OCI-LY3 (cell line): ENCODE results near the gene RBBP8NL.

Experiments
- H2AFZ ChIP-seq: fragments of 200-600, 300-600 bp; shearing (Covaris generic); 2 replicates; pipeline ENCODE4 v1.6.0; 2014; ENCODE audit warnings: antibody characterized with exemption, low read depth, low read length
- H3K27ac ChIP-seq: fragments of 200-600, 300-600 bp; sonication (generic); 2 replicates; pipeline ENCODE4 v1.5.1; 2014; ENCODE audit warnings: mild to moderate bottlenecking, low read length, moderate library complexity, mixed read lengths
- H3K27me3 ChIP-seq: fragments of 200-600, 300-600 bp; sonication (generic); 2 replicates; pipeline ENCODE4 v1.6.1; 2014; ENCODE audit warnings: low read depth, low read length, mixed read lengths
- H3K36me3 ChIP-seq: fragments of 200-600, 300-600 bp; sonication (generic); replicated peaks from 2 replicates; pipeline ENCODE3; 2014; ENCODE audit warnings: low read depth, low read length, mixed read lengths
- H3K4me1 ChIP-seq: fragments of 300-600, 200-600 bp; sonication (generic); 2 replicates; pipeline ENCODE4 v1.6.1; 2014; ENCODE audit warnings: low read length, mixed read lengths
- H3K4me2 ChIP-seq: fragments of 200-600, 300-600 bp; sonication (generic); 2 replicates; pipeline ENCODE4 v1.6.1; 2014; ENCODE audit warnings: low read length, mixed read lengths
- H3K4me3 ChIP-seq: fragments of 300-600, 200-600 bp; sonication (generic); 2 replicates; pipeline ENCODE4 v1.5.1; 2014; ENCODE audit warnings: antibody characterized with exemption, mild to moderate bottlenecking, low read length, moderate library complexity
- H3K79me2 ChIP-seq: fragments of 300-600, 200-600 bp; shearing (Covaris generic); 2 replicates; pipeline ENCODE4 v1.6.1; 2014; ENCODE audit warnings: mild to moderate bottlenecking, low read length, mixed read lengths
- H3K9ac ChIP-seq: fragments of 300-600, 200-600 bp; shearing (Covaris generic); 2 replicates; pipeline ENCODE4 v1.6.0; 2014; ENCODE audit warnings: mild to moderate bottlenecking, low read length, moderate library complexity
- H3K9me3 ChIP-seq: fragments of 200-600, 300-600 bp; shearing (Covaris generic); 2 replicates; pipeline ENCODE4 v1.6.1; 2014; ENCODE audit warnings: low read length, mixed read lengths; ENCODE audit not compliant: insufficient read depth
- H4K20me1 ChIP-seq: fragments of 200-600, 300-600 bp; sonication (generic); 2 replicates; pipeline ENCODE4 v1.6.1; 2016; ENCODE audit warnings: low read length, mixed read lengths; ENCODE audit not compliant: insufficient read depth
- EZH2phosphoT487 ChIP-seq: fragments of 200-600 bp; shearing (Covaris generic); IDR thresholded peaks from 2 replicates; pipeline ENCODE4 v1.6.1; 2018; ENCODE audit warnings: antibody characterized with exemption, mixed run types, low read depth
- TF ChIP-seq, protein P1 (sequence below): fragments of 200-600, 300-600 bp; sonication (generic); IDR thresholded peaks from 2 replicates; pipeline ENCODE4 v1.5.1; 2014; ENCODE audit warnings: antibody characterized with exemption, low read length, low read depth

Gene RBBP8NL

DNA sequence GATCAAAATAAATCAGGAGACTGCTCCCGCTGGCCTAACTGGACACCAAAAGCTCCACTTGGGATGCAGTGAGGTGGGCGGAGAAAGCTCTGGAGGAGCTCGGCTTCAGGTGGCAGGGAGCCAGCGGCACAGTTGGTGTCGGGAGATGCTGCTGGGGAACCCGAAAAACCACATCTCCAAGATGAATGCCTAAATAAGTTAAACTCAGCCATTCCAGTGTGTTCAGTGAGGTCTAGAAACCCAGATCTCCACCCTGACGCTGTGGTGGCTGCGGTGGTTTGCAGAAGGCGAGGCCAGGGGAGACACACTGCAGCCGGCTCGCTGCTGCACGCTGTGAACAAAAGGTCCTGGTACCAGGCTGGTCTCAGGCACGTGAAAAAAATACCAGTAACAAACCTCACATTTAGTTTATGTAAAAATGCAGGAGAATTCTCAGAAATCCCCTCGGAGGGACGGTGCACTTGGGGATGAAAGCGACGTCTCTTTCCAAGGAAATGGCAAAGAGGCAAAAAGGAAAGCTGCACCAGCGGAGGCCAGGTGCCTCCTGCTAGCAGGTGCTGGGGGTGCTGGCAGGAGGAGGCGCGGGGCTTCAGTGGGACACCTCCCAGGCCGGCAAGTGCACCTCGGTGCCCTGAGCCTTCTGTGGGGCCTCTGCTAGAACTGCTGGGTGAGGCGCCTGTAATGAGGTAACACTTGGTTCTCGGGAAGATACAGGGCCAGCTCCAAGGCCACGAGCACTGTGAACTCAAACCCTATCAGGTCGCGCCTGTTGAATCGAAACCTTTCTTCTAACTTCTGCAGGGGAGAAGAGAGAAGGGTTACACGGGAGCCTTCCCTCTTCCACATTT lies 36.8 kb downstream of the RBBP8NL start:
- TF ChIP-seq EZH2phosphoT487 = no peak
- TF ChIP-seq, protein P1, sequence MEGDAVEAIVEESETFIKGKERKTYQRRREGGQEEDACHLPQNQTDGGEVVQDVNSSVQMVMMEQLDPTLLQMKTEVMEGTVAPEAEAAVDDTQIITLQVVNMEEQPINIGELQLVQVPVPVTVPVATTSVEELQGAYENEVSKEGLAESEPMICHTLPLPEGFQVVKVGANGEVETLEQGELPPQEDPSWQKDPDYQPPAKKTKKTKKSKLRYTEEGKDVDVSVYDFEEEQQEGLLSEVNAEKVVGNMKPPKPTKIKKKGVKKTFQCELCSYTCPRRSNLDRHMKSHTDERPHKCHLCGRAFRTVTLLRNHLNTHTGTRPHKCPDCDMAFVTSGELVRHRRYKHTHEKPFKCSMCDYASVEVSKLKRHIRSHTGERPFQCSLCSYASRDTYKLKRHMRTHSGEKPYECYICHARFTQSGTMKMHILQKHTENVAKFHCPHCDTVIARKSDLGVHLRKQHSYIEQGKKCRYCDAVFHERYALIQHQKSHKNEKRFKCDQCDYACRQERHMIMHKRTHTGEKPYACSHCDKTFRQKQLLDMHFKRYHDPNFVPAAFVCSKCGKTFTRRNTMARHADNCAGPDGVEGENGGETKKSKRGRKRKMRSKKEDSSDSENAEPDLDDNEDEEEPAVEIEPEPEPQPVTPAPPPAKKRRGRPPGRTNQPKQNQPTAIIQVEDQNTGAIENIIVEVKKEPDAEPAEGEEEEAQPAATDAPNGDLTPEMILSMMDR = no peak
- H3K36me3 ChIP-seq = peaks cover 30% of the 10 kb centered on the region
- no peak overlapping the region for H3K27ac ChIP-seq
- no peaks in the 10 kb centered on the region for H3K9me3 ChIP-seq
- no peak overlapping the region for H3K4me2 ChIP-seq
- H2AFZ ChIP-seq = no peak overlapping the region
- H3K9ac ChIP-seq = no peak overlapping the region
- peaks cover 41% of the 10 kb centered on the region for H3K79me2 ChIP-seq
- peaks cover 13% of the 10 kb centered on the region for H3K4me1 ChIP-seq
- H3K27me3 ChIP-seq = no peaks in the 10 kb centered on the region
- H3K4me3 ChIP-seq = no peak overlapping the region
- peaks cover 17% of the 10 kb centered on the region; the same call in 1 of the 2 replicates for H4K20me1 ChIP-seq

DNA sequence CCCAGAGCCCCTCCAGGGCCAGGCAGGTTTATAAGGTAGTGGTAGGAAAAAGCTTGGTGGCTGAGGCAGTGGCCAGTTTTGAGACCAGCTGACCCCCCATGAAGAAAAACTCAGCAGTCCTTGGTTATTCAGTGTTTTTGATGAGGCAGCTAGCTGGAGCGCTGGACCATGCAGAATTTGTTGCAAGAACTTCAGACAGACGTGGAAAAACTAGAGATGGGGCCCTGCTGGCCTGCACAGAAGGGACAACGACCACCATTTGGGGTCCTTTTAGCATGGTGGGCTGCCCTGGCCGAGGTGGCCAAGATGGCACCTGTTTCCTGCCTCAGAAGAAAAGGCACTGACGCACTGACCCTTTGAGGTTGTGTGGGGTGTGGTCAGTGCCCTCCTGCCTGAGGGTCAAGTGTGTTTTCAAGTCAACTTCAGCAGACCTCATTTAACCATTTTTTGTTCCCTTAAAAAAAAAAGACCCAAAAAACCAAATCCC lies 37.7 kb downstream of the RBBP8NL start:
- H3K4me1 ChIP-seq = peaks cover 17% of the 10 kb centered on the region
- peaks cover 17% of the 10 kb centered on the region; the same call in 1 of the 2 replicates for H4K20me1 ChIP-seq
- TF ChIP-seq EZH2phosphoT487 = no peak
- TF ChIP-seq, protein P1 = no peak
- H3K36me3 ChIP-seq = peaks cover 30% of the 10 kb centered on the region
- H3K9ac ChIP-seq = no peak overlapping the region
- H3K27ac ChIP-seq = no peak overlapping the region
- H3K9me3 ChIP-seq = no peaks in the 10 kb centered on the region
- H3K79me2 ChIP-seq = peaks cover 49% of the 10 kb centered on the region
- H3K4me3 ChIP-seq = no peak overlapping the region
- H3K27me3 ChIP-seq = no peaks in the 10 kb centered on the region
- no peak overlapping the region for H2AFZ ChIP-seq
- H3K4me2 ChIP-seq = no peak overlapping the region

DNA sequence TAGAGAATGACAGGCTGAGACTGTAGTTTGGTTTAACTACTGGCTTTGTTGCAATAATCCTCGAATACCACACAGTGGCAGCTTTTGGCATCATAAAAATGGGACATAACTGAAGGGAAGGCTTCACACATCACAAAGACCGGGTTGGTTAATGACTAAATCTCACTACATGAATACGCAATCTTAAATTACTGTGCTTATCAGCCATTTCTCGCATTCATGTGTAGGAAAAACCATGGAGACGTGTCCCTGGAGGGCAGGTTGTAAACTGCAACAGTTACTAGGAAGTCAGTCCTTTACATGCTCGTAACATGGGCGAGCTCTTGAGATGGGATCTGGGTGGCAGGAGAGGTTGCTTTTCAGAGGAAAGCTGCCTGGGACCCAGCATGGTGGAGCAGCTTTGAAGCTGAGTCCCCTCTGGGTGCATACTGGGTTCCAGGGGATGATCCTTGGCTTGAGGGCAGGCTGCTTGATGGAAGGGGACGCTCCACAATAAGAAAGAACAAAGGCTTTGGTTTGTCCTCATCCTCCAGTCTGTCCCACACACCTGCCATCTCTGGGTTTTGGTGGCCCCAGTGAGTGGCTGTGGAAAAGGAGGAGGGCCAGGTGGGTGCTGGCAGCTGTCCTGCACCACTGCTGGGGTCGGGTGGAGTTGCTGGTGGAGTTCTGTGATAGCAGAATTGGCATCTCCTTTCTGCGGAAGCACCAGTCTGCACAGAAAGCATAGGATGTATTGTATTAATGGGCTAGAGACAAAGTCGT lies 38.3 kb downstream of the RBBP8NL start:
- Histone ChIP-seq H4K20me1 (peaks cover 17% of the 10 kb centered on the region; the same call in 1 of the 2 replicates), H2AFZ (no peak overlapping the region), H3K9ac (0 out of 2 replicates have a peak overlapping the region, but pooled peaks have one; percentile 98), H3K4me3 (0 out of 2 replicates have a peak overlapping the region, but pooled peaks have one; percentile 99), H3K27me3 (no peaks in the 10 kb centered on the region), H3K79me2 (peaks cover 56% of the 10 kb centered on the region), H3K4me1 (peaks cover 17% of the 10 kb centered on the region), H3K4me2 (peak overlapping the region; percentile 95), H3K27ac (no peak overlapping the region), H3K36me3 (peaks cover 30% of the 10 kb centered on the region), H3K9me3 (no peaks in the 10 kb centered on the region)
- no peak for TF ChIP-seq EZH2phosphoT487

DNA sequence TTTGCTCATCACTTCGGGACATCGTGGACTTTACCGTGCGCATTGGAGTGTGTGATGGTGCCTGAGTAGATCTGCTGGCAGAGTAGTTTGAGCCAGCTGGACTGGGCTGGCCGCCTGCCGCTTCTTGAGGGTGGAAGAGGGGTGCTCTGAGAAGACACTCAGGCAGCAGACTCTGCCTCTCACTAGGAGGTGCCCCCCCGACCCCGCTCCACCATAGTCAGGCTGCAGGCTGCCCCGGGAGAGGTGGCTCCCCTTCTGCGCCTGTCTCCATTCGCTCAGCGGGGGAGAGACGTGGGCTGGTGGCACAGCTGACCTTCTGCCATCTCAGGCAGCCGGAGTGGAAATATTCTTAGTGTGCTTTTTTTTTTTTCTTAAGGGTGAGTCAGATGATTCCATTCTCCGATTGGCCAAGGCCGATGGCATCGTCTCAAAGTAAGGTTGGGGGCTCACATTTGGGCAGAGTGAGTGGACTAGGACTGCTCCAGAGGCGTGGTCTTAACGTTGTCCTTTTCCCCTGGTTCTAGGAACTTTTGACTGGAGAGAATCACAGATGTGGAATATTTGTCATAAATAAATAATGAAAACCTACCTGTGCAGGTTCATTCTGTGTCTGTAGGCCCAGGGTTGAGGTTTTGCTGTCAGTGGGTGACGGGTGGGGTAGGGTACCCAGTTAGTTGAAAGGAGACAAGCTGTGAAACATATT lies 39.3 kb downstream of the RBBP8NL start:
- H3K4me2 ChIP-seq = peak overlapping the region; percentile 95
- peak overlapping the region; percentile 99 for H3K4me3 ChIP-seq
- no peaks in the 10 kb centered on the region for H3K9me3 ChIP-seq
- H3K27me3 ChIP-seq = no peaks in the 10 kb centered on the region
- H3K27ac ChIP-seq = peak overlapping the region; percentile 60
- H2AFZ ChIP-seq = no peak overlapping the region
- peaks cover 17% of the 10 kb centered on the region; the same call in 1 of the 2 replicates for H4K20me1 ChIP-seq
- peaks cover 17% of the 10 kb centered on the region for H3K4me1 ChIP-seq
- peaks cover 30% of the 10 kb centered on the region for H3K36me3 ChIP-seq
- peak overlapping the region; percentile 98 for H3K9ac ChIP-seq
- TF ChIP-seq EZH2phosphoT487 = no peak
- TF ChIP-seq, protein P1 = no peak
- peaks cover 56% of the 10 kb centered on the region for H3K79me2 ChIP-seq
